ENCODE data around the gene WFIKKN1. TPM values are rescaled to one million over a fixed set of nuclear protein-coding genes. Genes with fewer than 3 reads are reported as not detected.

WFIKKN1 gene
- total RNA-seq (2016; rRNA removed; fragmentation: Illumina TruSeq; extraction: Trizol) (2.4 and 4.9 TPM in 2 replicates), polyA plus RNA-seq (2011; rRNA removed) (1.7 and 2.9 TPM in 2 replicates), polyA minus RNA-seq (2011; rRNA and poly(A)+ RNA removed; ENCODE audit: low replicate concordance) (3.9 and 5.4 TPM in 2 replicates), Bru-seq, nascent RNA (percentile 38 among the genes with signal in this experiment), BruChase-seq, experiment 1, labeled RNA remaining after a 6-hour chase (percentile 66 among the genes with signal in this experiment), BruChase-seq, experiment 2, labeled RNA remaining after a 2-hour chase (percentile 55 among the genes with signal in this experiment)
- total RNA-seq (2016; cell fraction: cytosol; rRNA removed; fragmentation: Illumina TruSeq; extraction: Trizol; ENCODE audit: low read depth): 0.61 and 0.88 TPM in 2 replicates
- 2.1 and 4.8 TPM in 2 replicates for total RNA-seq (2016; cell fraction: insoluble cytoplasmic fraction; rRNA removed; fragmentation: Illumina TruSeq; extraction: Trizol)
- 1.1 and 1.8 TPM in 2 replicates for total RNA-seq (2016; cell fraction: membrane; rRNA removed; fragmentation: Illumina TruSeq; extraction: Trizol)
- 3.0 and 3.4 TPM in 2 replicates for total RNA-seq (2016; cell fraction: nucleus; rRNA removed; fragmentation: Illumina TruSeq; extraction: Trizol)
- 2.6 and 4.2 TPM in 2 replicates for polyA plus RNA-seq (2011; cell fraction: cytosol; rRNA removed)
- 4.0 and 4.2 TPM in 2 replicates for polyA plus RNA-seq (2011; cell fraction: nucleus; rRNA removed)
- 1.7 and 2.2 TPM in 2 replicates for polyA plus RNA-seq (2012)
- 0.58 and 0.66 TPM in 2 replicates for polyA plus RNA-seq (2016; cell fraction: cytosol; fragmentation: Illumina TruSeq; extraction: Trizol; ENCODE audit: low read depth)
- 2.6 and 2.7 TPM in 2 replicates for polyA plus RNA-seq (2016; cell fraction: insoluble cytoplasmic fraction; fragmentation: Illumina TruSeq; extraction: Trizol; ENCODE audit: low read depth)
- 0.93 and 1.1 TPM in 2 replicates for polyA plus RNA-seq (2016; cell fraction: membrane; fragmentation: Illumina TruSeq; extraction: Trizol; ENCODE audit: low read depth)
- 5.9 and 6.7 TPM in 2 replicates for polyA plus RNA-seq (2016; cell fraction: nucleus; fragmentation: Illumina TruSeq; extraction: Trizol; ENCODE audit: insufficient read depth, low read depth)
- 3.1 and 4.6 TPM in 2 replicates for polyA minus RNA-seq (2011; cell fraction: cytosol; rRNA and poly(A)+ RNA removed)
- polyA minus RNA-seq (2011; cell fraction: nucleus; rRNA and poly(A)+ RNA removed): 1.0 and 1.7 TPM in 2 replicates
- long read RNA-seq, experiment 1, full-length matches to known transcripts: 17 of 18 reads
- long read RNA-seq, experiment 1, partial matches to known transcripts: 0 of 18 reads
- long read RNA-seq, experiment 1, other reads (novel, unspliced or antisense): 1 of 18 reads
- long read RNA-seq, experiment 2, full-length matches to known transcripts: 36 of 36 reads
- long read RNA-seq, experiment 2, partial matches to known transcripts: 0 of 36 reads
- long read RNA-seq, experiment 2, other reads (novel, unspliced or antisense): 0 of 36 reads

- DNase-seq (ENCODE audit: low spot score) (peak; percentile 59), ATAC-seq (peak; percentile 74), FAIRE-seq (peak; percentile 72)
- no peaks in the 10 kb centered on the region for H4K20me1 ChIP-seq (ENCODE audit: insufficient read depth, low read length)
- H3K4me1 ChIP-seq (ENCODE audit: insufficient read depth, low read length): peaks cover 31% of the 10 kb centered on the region
- intact Hi-C loops (cut with micrococcal nuclease; ENCODE audit: unreplicated experiment): no loop called here
- POLR2A ChIA-PET: interaction anchor here (1.0 to 1.5 kb wide), 2 partner anchors 17 to 43 kb away, joined by 3 to 5 read pairs; no protein-coding TSS in a partner anchor
- H3K36me3 ChIP-seq (replicated peaks in 1 of 2; ENCODE audit: control insufficient read depth in 1 of 2, insufficient read depth in 2 of 2, low read length in 2 of 2): peaks cover 4% of the 10 kb centered on the region in 2 experiments; a peak in 2 of 5 replicates
- no peaks in the 10 kb centered on the region for H3K27me3 ChIP-seq (ENCODE audit: control insufficient read depth in 1 of 2, insufficient read depth in 2 of 2, low read length in 2 of 2)
- no TSS peak for BruUV-seq (replicated peaks)
- 5% methylated on average over 5 of the region's 23 CpGs for WGBS (ENCODE audit: low lambda C conversion rate)
- H3K27ac ChIP-seq (ENCODE audit: extremely low read length, insufficient read depth, low read length): peak within 1 kb of the TSS; percentile 71
- H3K4me3 ChIP-seq (replicated peaks in 1 of 3; ENCODE audit: insufficient read depth in 1 of 3, low read depth in 2 of 3, low read length in 3 of 3): peak within 1 kb of the TSS; percentile 58 to 74 (median 63)
- H3K9me3 ChIP-seq (ENCODE audit: low read length): no peaks in the 10 kb centered on the region
- no peak within 1 kb of the TSS for H2AFZ ChIP-seq (ENCODE audit: low read length)
- peak within 1 kb of the TSS; percentile 67 for H3K9ac ChIP-seq (ENCODE audit: insufficient read depth, low read depth, low read length)
- H3K4me2 ChIP-seq (ENCODE audit: low read depth, low read length): peak within 1 kb of the TSS; percentile 95
- CTCF ChIA-PET (ENCODE audit: low intra/inter-chr PET ratio, low total read pairs): no interaction called here
- H3K79me2 ChIP-seq (ENCODE audit: insufficient read depth, low read length): peaks cover 6% of the 10 kb centered on the region
- in situ Hi-C loops (cut with HindIII; ENCODE audit: extremely low pct_ligation_motif_present, low pct_unique_long_range_greater_than_20kb): no loop called here
- TF ChIP-seq RBFOX2 (IDR thresholded peaks at IDR 0.05; ENCODE audit: low read depth, low read length) (peak; percentile 46; the same call in 1 of the 2 replicates), ZBTB1 (CRISPR knock-in tag; IDR thresholded peaks at IDR 0.05; ENCODE audit: borderline replicate concordance) (no peak), MIER3 (CRISPR knock-in tag; IDR thresholded peaks at IDR 0.05; ENCODE audit: borderline replicate concordance) (no peak), ZBTB38 (CRISPR knock-in tag; IDR thresholded peaks at IDR 0.05) (no peak), CENPT (CRISPR knock-in tag; IDR thresholded peaks at IDR 0.05; ENCODE audit: low read depth) (no peak), CEBPZ (IDR thresholded peaks at IDR 0.05; ENCODE audit: low read length) (no peak), ZNF414 (CRISPR knock-in tag; IDR thresholded peaks at IDR 0.05) (no peak), ZNF292 (CRISPR knock-in tag; IDR thresholded peaks at IDR 0.05; ENCODE audit: borderline replicate concordance, low read depth) (peak; percentile 35; the same call in 1 of the 2 replicates), HHEX (CRISPR knock-in tag; IDR thresholded peaks at IDR 0.05) (no peak), RXRA (CRISPR knock-in tag; IDR thresholded peaks at IDR 0.05) (no peak), HOXA9 (CRISPR knock-in tag; IDR thresholded peaks at IDR 0.05; ENCODE audit: borderline replicate concordance) (no peak), FOXM1 (CRISPR knock-in tag; IDR thresholded peaks at IDR 0.05) (no peak), NR2F2 (IDR thresholded peaks at IDR 0.05; ENCODE audit: borderline replicate concordance, low read depth) (0 out of 2 replicates have a peak, but pooled peaks have one; percentile 47), ZNF674 (CRISPR knock-in tag; IDR thresholded peaks at IDR 0.05; ENCODE audit: low read depth) (no peak), AKAP8 (CRISPR knock-in tag; IDR thresholded peaks at IDR 0.05) (peak; percentile 95), NFRKB (IDR thresholded peaks at IDR 0.05) (no peak), PHB2 (IDR thresholded peaks at IDR 0.05; ENCODE audit: partially characterized antibody) (no peak)
Measured at GRCh38 chr16:630815-631405, at the start of gene WFIKKN1. TSS of gene WFIKKN1 (plus strand) at chr16:630985. CDS start at chr16:631254, 269 bp downstream.
